Mesendoderm (in vitro differentiated cells): ENCODE data around the gene ACTR8.

Experiments
- DNase-seq: peaks from one replicate; pipeline ENCODE4 v3.0.0; 2013
- H2AK5ac ChIP-seq: 2 replicates; pipeline ENCODE4 v1.6.1; 2013; ENCODE audit warnings: low read length, inconsistent platforms
- H2BK120ac ChIP-seq: 2 replicates; pipeline ENCODE4 v1.6.1; 2013; ENCODE audit warnings: low read depth, mild to moderate bottlenecking, low read length, moderate library complexity, mixed read lengths
- H2BK15ac ChIP-seq: replicated peaks from 2 replicates; pipeline ENCODE4 v1.6.1; 2013; ENCODE audit warnings: low read depth, mild to moderate bottlenecking, moderate library complexity
- H2BK5ac ChIP-seq: 2 replicates; pipeline ENCODE4 v1.6.1; 2013; ENCODE audit warnings: low read length, inconsistent platforms
- H3K18ac ChIP-seq: 2 replicates; pipeline ENCODE4 v1.6.1; 2013; ENCODE audit warnings: mild to moderate bottlenecking, low read length, mixed read lengths
- H3K23ac ChIP-seq: one replicate; pipeline ENCODE4 v1.6.1; 2013; ENCODE audit warnings: low read length
- H3K27ac ChIP-seq: 2 replicates; pipeline ENCODE4 v1.5.1; 2013; ENCODE audit warnings: low read depth, mild to moderate bottlenecking, inconsistent platforms, low read length, moderate library complexity
- H3K27me3 ChIP-seq: 2 replicates; pipeline ENCODE4 v1.6.1; 2013; ENCODE audit warnings: low read length, control low read depth, mild to moderate bottlenecking, inconsistent platforms; ENCODE audit not compliant: insufficient read depth, poor library complexity
- H3K36me3 ChIP-seq: 2 replicates; pipeline ENCODE4 v1.6.1; 2013; ENCODE audit warnings: low read length, inconsistent platforms; ENCODE audit not compliant: control insufficient read depth, insufficient read depth
- H3K4ac ChIP-seq: one replicate; pipeline ENCODE4 v1.6.1; 2013; ENCODE audit warnings: low read depth, mild to moderate bottlenecking, low read length, moderate library complexity
- H3K4me1 ChIP-seq: 2 replicates; pipeline ENCODE4 v1.6.1; 2013; ENCODE audit warnings: low read depth, low read length, inconsistent platforms; ENCODE audit not compliant: control insufficient read depth
- H3K4me2 ChIP-seq: 2 replicates; pipeline ENCODE4 v1.6.1; 2013; ENCODE audit warnings: low read length
- H3K4me3 ChIP-seq: 2 replicates; pipeline ENCODE4 v1.5.1; 2013; ENCODE audit warnings: mild to moderate bottlenecking, low read length
- H3K56ac ChIP-seq: one replicate; pipeline ENCODE4 v1.6.1; 2013; ENCODE audit warnings: low read length
- H3K79me1 ChIP-seq: 2 replicates; pipeline ENCODE4 v1.6.1; 2013; ENCODE audit warnings: low read length, inconsistent platforms
- H3K79me2 ChIP-seq: 2 replicates; pipeline ENCODE4 v1.6.1; 2013; ENCODE audit warnings: mild to moderate bottlenecking, low read length; ENCODE audit not compliant: control insufficient read depth, insufficient read depth
- H3K9ac ChIP-seq: 2 replicates; pipeline ENCODE4 v1.6.1; 2013; ENCODE audit warnings: low read length, inconsistent platforms
- H4K5ac ChIP-seq: one replicate; pipeline ENCODE4 v1.6.1; 2013; ENCODE audit warnings: low read length
- H4K8ac ChIP-seq: one replicate; pipeline ENCODE4 v1.6.1; 2013; ENCODE audit warnings: low read depth, mild to moderate bottlenecking, control low read depth, low read length, moderate library complexity
- WGBS: extraction: QIAGEN DNeasy Blood & Tissue Kit; methylation state at CpG from one replicate; pipeline ENCODE4 v1.1.7; 2013; ENCODE audit warnings: low lambda C conversion rate, missing lambda C conversion rate; ENCODE audit not compliant: insufficient coverage; ENCODE audit errors: extremely low coverage; 5-methylcytosine and 5-hydroxymethylcytosine counted together

The ACTR8 gene

GRCh38 chr3:53836084-53836872 lies 45.7 kb downstream of the ACTR8 start:
- no peak overlapping the region for H2BK120ac ChIP-seq
- no peaks in the 10 kb centered on the region for H3K4me1 ChIP-seq
- H2AK5ac ChIP-seq, result no peak overlapping the region
- H2BK5ac ChIP-seq, result no peak overlapping the region
- no peak overlapping the region for H3K4ac ChIP-seq
- H4K5ac ChIP-seq, result no peak overlapping the region
- WGBS, result no CpG with 5 or more reads among the region's 9 CpGs
- no peak overlapping the region for H3K27ac ChIP-seq
- no peaks in the 10 kb centered on the region for H3K79me2 ChIP-seq
- H3K18ac ChIP-seq, result no peak overlapping the region
- H3K27me3 ChIP-seq, result no peaks in the 10 kb centered on the region
- H3K9ac ChIP-seq, result no peak overlapping the region
- no peak overlapping the region for H3K23ac ChIP-seq
- no peak overlapping the region for H3K4me2 ChIP-seq
- no peak overlapping the region for H2BK15ac ChIP-seq
- no peak for DNase-seq
- no peak overlapping the region for H3K56ac ChIP-seq
- no peaks in the 10 kb centered on the region for H3K36me3 ChIP-seq
- H3K4me3 ChIP-seq, result no peak overlapping the region
- no peaks in the 10 kb centered on the region for H3K79me1 ChIP-seq
- H4K8ac ChIP-seq, result no peak overlapping the region

GRCh38 chr3:53835257-53835656 lies 46.7 kb downstream of the ACTR8 start:
- H3K79me1 ChIP-seq, result no peaks in the 10 kb centered on the region
- H4K5ac ChIP-seq, result no peak overlapping the region
- no peak for DNase-seq
- no peak overlapping the region for H3K56ac ChIP-seq
- no peak overlapping the region for H2BK120ac ChIP-seq
- H3K27ac ChIP-seq, result no peak overlapping the region
- no peaks in the 10 kb centered on the region for H3K79me2 ChIP-seq
- H4K8ac ChIP-seq, result no peak overlapping the region
- H3K23ac ChIP-seq, result no peak overlapping the region
- H3K4me2 ChIP-seq, result no peak overlapping the region
- H3K4me3 ChIP-seq, result no peak overlapping the region
- H3K27me3 ChIP-seq, result no peaks in the 10 kb centered on the region
- H3K18ac ChIP-seq, result no peak overlapping the region
- no peak overlapping the region for H2AK5ac ChIP-seq
- WGBS, result no CpG with 5 or more reads among the region's 1 CpG
- no peaks in the 10 kb centered on the region for H3K36me3 ChIP-seq
- no peak overlapping the region for H3K4ac ChIP-seq
- no peak overlapping the region for H2BK15ac ChIP-seq
- H2BK5ac ChIP-seq, result no peak overlapping the region
- no peak overlapping the region for H3K9ac ChIP-seq
- H3K4me1 ChIP-seq, result no peaks in the 10 kb centered on the region

GRCh38 chr3:53834429-53835095 lies 47.4 kb downstream of the ACTR8 start:
- H3K4me3 ChIP-seq, result no peak overlapping the region
- H2BK5ac ChIP-seq, result no peak overlapping the region
- H3K79me2 ChIP-seq, result no peaks in the 10 kb centered on the region
- H3K9ac ChIP-seq, result no peak overlapping the region
- H2BK120ac ChIP-seq, result no peak overlapping the region
- no peaks in the 10 kb centered on the region for H3K79me1 ChIP-seq
- no peak overlapping the region for H3K23ac ChIP-seq
- no peak overlapping the region for H2BK15ac ChIP-seq
- no peak overlapping the region for H3K4ac ChIP-seq
- H3K18ac ChIP-seq, result no peak overlapping the region
- H3K36me3 ChIP-seq, result no peaks in the 10 kb centered on the region
- no peaks in the 10 kb centered on the region for H3K27me3 ChIP-seq
- no peak overlapping the region for H3K56ac ChIP-seq
- no peaks in the 10 kb centered on the region for H3K4me1 ChIP-seq
- no peak overlapping the region for H4K5ac ChIP-seq
- no peak overlapping the region for H3K4me2 ChIP-seq
- H2AK5ac ChIP-seq, result no peak overlapping the region
- WGBS, result no CpG with 5 or more reads among the region's 6 CpGs
- no peak overlapping the region for H4K8ac ChIP-seq
- no peak overlapping the region for H3K27ac ChIP-seq
- DNase-seq, result no peak

- Histone ChIP-seq H3K56ac (peak overlapping the region; percentile 7), H3K18ac (no peak overlapping the region), H2AK5ac (no peak overlapping the region), H3K27ac (no peak overlapping the region), H3K9ac (no peak overlapping the region), H3K4me1 (no peaks in the 10 kb centered on the region), H3K4me3 (no peak overlapping the region), H3K79me2 (no peaks in the 10 kb centered on the region), H4K5ac (no peak overlapping the region), H2BK120ac (no peak overlapping the region), H3K36me3 (no peaks in the 10 kb centered on the region), H2BK5ac (no peak overlapping the region), H3K4ac (no peak overlapping the region), H3K4me2 (no peak overlapping the region), H3K79me1 (no peaks in the 10 kb centered on the region), H4K8ac (no peak overlapping the region), H2BK15ac (no peak overlapping the region), H3K23ac (no peak overlapping the region), H3K27me3 (no peaks in the 10 kb centered on the region)
- no CpG with 5 or more reads among the region's 5 CpGs for WGBS
- no peak for DNase-seq
Observed at GRCh38 chr3:53833700-53834099, 48.3 kb downstream of the ACTR8 start.

GRCh38 chr3:53833053-53833645 lies 48.8 kb downstream of the ACTR8 start:
- no CpG with 5 or more reads among the region's 9 CpGs for WGBS
- H2BK120ac ChIP-seq, result no peak overlapping the region

More at GRCh38 chr3:53833053-53833645, 48.8 kb downstream of the ACTR8 start:
- no peak overlapping the region for H3K18ac ChIP-seq
- DNase-seq, result no peak
- no peak overlapping the region for H3K9ac ChIP-seq
- no peak overlapping the region for H2AK5ac ChIP-seq
- no peaks in the 10 kb centered on the region for H3K79me2 ChIP-seq
- H3K36me3 ChIP-seq, result no peaks in the 10 kb centered on the region
- H3K4me2 ChIP-seq, result no peak overlapping the region
- H3K23ac ChIP-seq, result no peak overlapping the region
- no peak overlapping the region for H3K27ac ChIP-seq
- H4K8ac ChIP-seq, result no peak overlapping the region
- H3K79me1 ChIP-seq, result no peaks in the 10 kb centered on the region
- H2BK5ac ChIP-seq, result no peak overlapping the region
- no peak overlapping the region for H3K56ac ChIP-seq
- no peak overlapping the region for H2BK15ac ChIP-seq
- H4K5ac ChIP-seq, result no peak overlapping the region
- no peaks in the 10 kb centered on the region for H3K4me1 ChIP-seq
- no peak overlapping the region for H3K4me3 ChIP-seq
- H3K27me3 ChIP-seq, result no peaks in the 10 kb centered on the region
- H3K4ac ChIP-seq, result no peak overlapping the region
